Measurements from ENCODE around the gene GRN. TPM values are rescaled to one million over a fixed set of nuclear protein-coding genes. Genes with fewer than 3 reads are reported as not detected.
A peak's percentile ranks its signal among the peaks of the same experiment; 100 is the strongest.

Gene GRN
- total and polyA plus RNA-seq, 9 of the 15 experiments (the other 6 are each of a cell fraction or from before 2014, with no cell fraction given) = 5.4 to 75.3 (median 20.7) TPM

DNA sequence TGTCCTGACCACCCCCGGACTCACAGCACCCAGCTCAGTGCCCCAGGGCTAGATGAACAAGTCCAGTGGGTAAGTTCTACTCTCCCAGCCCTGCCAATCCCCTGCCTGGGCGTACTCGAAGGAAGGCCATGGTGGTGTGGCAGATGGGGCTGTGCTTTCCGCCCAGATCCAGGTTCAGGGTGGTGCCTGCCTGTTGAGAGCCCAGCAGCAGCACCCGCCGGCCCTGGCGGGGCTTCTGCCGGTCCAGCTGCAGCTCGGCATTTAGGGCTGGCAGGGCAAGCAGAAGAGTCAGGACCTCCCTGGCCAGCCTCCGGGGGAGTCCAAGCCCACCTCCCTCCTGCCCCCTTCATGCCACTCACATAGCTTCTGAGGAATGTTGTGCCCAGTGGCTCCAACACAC is 34.8 kb downstream of the GRN start:
- POLR2A ChIA-PET = interaction anchor here (0.7 to 1.3 kb wide), 3 partner anchors 11 to 108 kb away, joined by 3 to 4 read pairs (median 3); no protein-coding TSS in a partner anchor
- no peak for FAIRE-seq
- no peak overlapping the region for H3K27ac ChIP-seq (ENCODE audit: extremely low read depth, low read depth, low read length)
- 0 out of 4 replicates have a peak overlapping the region, but pooled peaks of 1 of the 2 experiments have one; percentile 14 for H3K9ac ChIP-seq (ENCODE audit: insufficient read depth in 1 of 2, low read depth in 2 of 2, low read length in 2 of 2)
- H3K9me1 ChIP-seq (ENCODE audit: control insufficient read depth, insufficient read depth, low read length) = no peaks in the 10 kb centered on the region
- H3K36me3 ChIP-seq (ENCODE audit: control insufficient read depth, insufficient read depth, low read length) = no peaks in the 10 kb centered on the region
- H3K4me3 ChIP-seq = no peak overlapping the region
- H4K20me1 ChIP-seq (replicated peaks; ENCODE audit: control insufficient read depth, insufficient read depth, low read length) = no peaks in the 10 kb centered on the region
- TF ChIP-seq RBM14 (IDR thresholded peaks at IDR 0.05; ENCODE audit: borderline replicate concordance, insufficient read depth, low read depth, low read length) (no peak), ZNF717 (CRISPR knock-in tag; IDR thresholded peaks at IDR 0.05) (no peak), SMAD2 (IDR thresholded peaks at IDR 0.05; ENCODE audit: low read depth, low read length) (no peak), POLR2AphosphoS2 (IDR thresholded peaks at IDR 0.05; ENCODE audit: low read length) (no peak), ZSCAN29 (IDR thresholded peaks at IDR 0.05) (no peak), TRIM24 (IDR thresholded peaks at IDR 0.05) (no peak), MAFF (IDR thresholded peaks at IDR 0.05; ENCODE audit: low read length) (no peak), MCM2 (IDR thresholded peaks at IDR 0.05; ENCODE audit: low read depth) (no peak), KAT2B (IDR thresholded peaks at IDR 0.05; ENCODE audit: low read depth, low read length) (no peak), TCF7 (IDR thresholded peaks at IDR 0.05; ENCODE audit: borderline replicate concordance) (no peak), ZNF668 (CRISPR knock-in tag; IDR thresholded peaks at IDR 0.05) (no peak), ZNF217 (CRISPR knock-in tag; IDR thresholded peaks at IDR 0.05) (no peak)
- TF ChIP-seq, protein P1, sequence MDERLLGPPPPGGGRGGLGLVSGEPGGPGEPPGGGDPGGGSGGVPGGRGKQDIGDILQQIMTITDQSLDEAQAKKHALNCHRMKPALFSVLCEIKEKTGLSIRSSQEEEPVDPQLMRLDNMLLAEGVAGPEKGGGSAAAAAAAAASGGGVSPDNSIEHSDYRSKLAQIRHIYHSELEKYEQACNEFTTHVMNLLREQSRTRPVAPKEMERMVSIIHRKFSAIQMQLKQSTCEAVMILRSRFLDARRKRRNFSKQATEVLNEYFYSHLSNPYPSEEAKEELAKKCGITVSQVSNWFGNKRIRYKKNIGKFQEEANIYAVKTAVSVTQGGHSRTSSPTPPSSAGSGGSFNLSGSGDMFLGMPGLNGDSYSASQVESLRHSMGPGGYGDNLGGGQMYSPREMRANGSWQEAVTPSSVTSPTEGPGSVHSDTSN (CRISPR knock-in tag; IDR thresholded peaks at IDR 0.05; ENCODE audit: low read depth) = no peak
- TF ChIP-seq, protein P1 (tag; conservative IDR thresholded peaks at IDR 0.05; ENCODE audit: low read depth) = no peak
- TF ChIP-seq, protein P2, sequence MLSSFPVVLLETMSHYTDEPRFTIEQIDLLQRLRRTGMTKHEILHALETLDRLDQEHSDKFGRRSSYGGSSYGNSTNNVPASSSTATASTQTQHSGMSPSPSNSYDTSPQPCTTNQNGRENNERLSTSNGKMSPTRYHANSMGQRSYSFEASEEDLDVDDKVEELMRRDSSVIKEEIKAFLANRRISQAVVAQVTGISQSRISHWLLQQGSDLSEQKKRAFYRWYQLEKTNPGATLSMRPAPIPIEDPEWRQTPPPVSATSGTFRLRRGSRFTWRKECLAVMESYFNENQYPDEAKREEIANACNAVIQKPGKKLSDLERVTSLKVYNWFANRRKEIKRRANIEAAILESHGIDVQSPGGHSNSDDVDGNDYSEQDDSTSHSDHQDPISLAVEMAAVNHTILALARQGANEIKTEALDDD (IDR thresholded peaks at IDR 0.05) = no peak
- TF ChIP-seq, protein P3, sequence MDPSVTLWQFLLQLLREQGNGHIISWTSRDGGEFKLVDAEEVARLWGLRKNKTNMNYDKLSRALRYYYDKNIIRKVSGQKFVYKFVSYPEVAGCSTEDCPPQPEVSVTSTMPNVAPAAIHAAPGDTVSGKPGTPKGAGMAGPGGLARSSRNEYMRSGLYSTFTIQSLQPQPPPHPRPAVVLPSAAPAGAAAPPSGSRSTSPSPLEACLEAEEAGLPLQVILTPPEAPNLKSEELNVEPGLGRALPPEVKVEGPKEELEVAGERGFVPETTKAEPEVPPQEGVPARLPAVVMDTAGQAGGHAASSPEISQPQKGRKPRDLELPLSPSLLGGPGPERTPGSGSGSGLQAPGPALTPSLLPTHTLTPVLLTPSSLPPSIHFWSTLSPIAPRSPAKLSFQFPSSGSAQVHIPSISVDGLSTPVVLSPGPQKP (CRISPR knock-in tag; IDR thresholded peaks at IDR 0.05) = no peak
- TF ChIP-seq, protein P4, sequence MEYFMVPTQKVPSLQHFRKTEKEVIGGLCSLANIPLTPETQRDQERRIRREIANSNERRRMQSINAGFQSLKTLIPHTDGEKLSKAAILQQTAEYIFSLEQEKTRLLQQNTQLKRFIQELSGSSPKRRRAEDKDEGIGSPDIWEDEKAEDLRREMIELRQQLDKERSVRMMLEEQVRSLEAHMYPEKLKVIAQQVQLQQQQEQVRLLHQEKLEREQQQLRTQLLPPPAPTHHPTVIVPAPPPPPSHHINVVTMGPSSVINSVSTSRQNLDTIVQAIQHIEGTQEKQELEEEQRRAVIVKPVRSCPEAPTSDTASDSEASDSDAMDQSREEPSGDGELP (CRISPR knock-in tag; IDR thresholded peaks at IDR 0.05; ENCODE audit: borderline replicate concordance) = no peak
- TF ChIP-seq, protein P5, sequence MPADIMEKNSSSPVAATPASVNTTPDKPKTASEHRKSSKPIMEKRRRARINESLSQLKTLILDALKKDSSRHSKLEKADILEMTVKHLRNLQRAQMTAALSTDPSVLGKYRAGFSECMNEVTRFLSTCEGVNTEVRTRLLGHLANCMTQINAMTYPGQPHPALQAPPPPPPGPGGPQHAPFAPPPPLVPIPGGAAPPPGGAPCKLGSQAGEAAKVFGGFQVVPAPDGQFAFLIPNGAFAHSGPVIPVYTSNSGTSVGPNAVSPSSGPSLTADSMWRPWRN (IDR thresholded peaks at IDR 0.05; ENCODE audit: low read depth) = no peak
- ATAC-seq = no peak
- H3K27me3 ChIP-seq (ENCODE audit: control insufficient read depth in 2 of 2, insufficient read depth in 2 of 2, low read length in 2 of 2) = no peaks in the 10 kb centered on the region; a peak in 1 of 5 replicates
- H3K79me2 ChIP-seq (ENCODE audit: control insufficient read depth, insufficient read depth, low read length) = no peaks in the 10 kb centered on the region
- CTCF ChIA-PET (ENCODE audit: low intra/inter-chr PET ratio) = no interaction called here
- intact Hi-C loops (cut with micrococcal nuclease) = no loop called here
- peaks cover 7 to 37% of the 10 kb centered on the region in 2 experiments for H3K4me1 ChIP-seq (replicated peaks in 1 of 2; ENCODE audit: control insufficient read depth in 2 of 2, insufficient read depth in 2 of 2, low read length in 2 of 2)
- no peak overlapping the region for H2AFZ ChIP-seq (ENCODE audit: low read depth, low read length)
- H3K9me3 ChIP-seq (replicated peaks; ENCODE audit: control insufficient read depth, insufficient read depth, low read depth, low read length) = no peaks in the 10 kb centered on the region
- in situ Hi-C loops (cut with MboI) = no loop called here
- H3K4me2 ChIP-seq (ENCODE audit: insufficient read depth, low read length) = no peak overlapping the region
- BruUV-seq (replicated peaks) = no TSS peak
- DNase-seq (ENCODE audit: extremely low read depth in 1 of 4, low spot score in 3 of 4) = no peak
- WGBS (ENCODE audit: insufficient coverage, low coverage, missing lambda C conversion rate) = 48% methylated on average over 8 of the region's 10 CpGs

All from K562 (cell line).